ENCODE measurements around the gene AKNA. TPM values are rescaled to one million over a fixed set of nuclear protein-coding genes. Genes with fewer than 3 reads are reported as not detected.

Gene AKNA
- total RNA-seq, 8 experiments from 2014 or later, result 2.7 to 25.7 (median 10.8) TPM

GRCh38 chr9:114389612-114390368 is 2.0 kb upstream of the AKNA start:
- in situ Hi-C loops (cut with MboI; ENCODE audit: low pct_unique_long_range_greater_than_20kb in 2 of 9, low sequenced_read_pairs in 9 of 9, unreplicated experiment in 9 of 9), result no loop called here
- H3K4me3 ChIP-seq, result no peak overlapping the region

GRCh38 chr9:114388764-114389375 is 1.1 kb upstream of the AKNA start:
- peak overlapping the region in 1 of 2 donors; percentile 16 for H3K27ac ChIP-seq

More at GRCh38 chr9:114389612-114390368, 2.0 kb upstream of the AKNA start:
- Histone ChIP-seq H3K27ac (no peak overlapping the region), H3K4me1 (replicated peaks in 1 of 2) (peaks cover 33 to 56% of the 10 kb centered on the region in 2 donors)
- whole genome bisulfite sequencing, 10 experiments, result 60 to 100% (median 90%) methylated on average over 1 to 3 of the region's 7 CpGs; no CpG with 5 or more reads in 3 of the 10 experiments
- ATAC-seq (replicated peaks in 6 of 8), result no peak

GRCh38 chr9:114388357-114388682 is 538 bp upstream of the AKNA start:
- H3K27ac ChIP-seq, result no peak overlapping the region
- ATAC-seq (replicated peaks in 6 of 8), result peak in 4 of 8 experiments; percentile 8 to 48 (median 32)
- no peak overlapping the region for H3K4me3 ChIP-seq
- WGBS, 10 experiments, result 63 to 80% (median 71%) methylated on average over 1 to 5 of the region's 9 CpGs; no CpG with 5 or more reads in 7 of the 10 experiments
- in situ Hi-C loops (cut with MboI; ENCODE audit: low pct_unique_long_range_greater_than_20kb in 2 of 9, low sequenced_read_pairs in 9 of 9, unreplicated experiment in 9 of 9), result no loop called here
- H3K4me1 ChIP-seq (replicated peaks in 1 of 2), result peaks cover 42 to 58% of the 10 kb centered on the region in 2 donors

More at GRCh38 chr9:114388764-114389375, 1.1 kb upstream of the AKNA start:
- Histone ChIP-seq H3K4me1 (replicated peaks in 1 of 2) (peaks cover 36 to 53% of the 10 kb centered on the region in 2 donors), H3K4me3 (no peak overlapping the region)
- ATAC-seq (replicated peaks in 6 of 8), result no peak
- 69 to 100% (median 87%) methylated on average over 1 to 9 of the region's 9 CpGs; no CpG with 5 or more reads in 2 of the 10 experiments for WGBS, 10 experiments
- in situ Hi-C loops (cut with MboI; ENCODE audit: low pct_unique_long_range_greater_than_20kb in 2 of 9, low sequenced_read_pairs in 9 of 9, unreplicated experiment in 9 of 9), result no loop called here

GRCh38 chr9:114386886-114387679 is 699 bp downstream of the AKNA start:
- peaks cover 47 to 63% of the 10 kb centered on the region in 2 donors for H3K4me1 ChIP-seq (replicated peaks in 1 of 2)
- H3K27ac ChIP-seq, result peak overlapping the region in 1 of 2 donors; percentile 18
- peak; percentile 0 to 33 (median 4) for ATAC-seq (replicated peaks in 6 of 8)
- WGBS, 10 experiments, result 100% methylated on average over 1 to 2 of the region's 18 CpGs; no CpG with 5 or more reads in 8 of the 10 experiments
- H3K4me3 ChIP-seq, result peak overlapping the region; percentile 15 to 35 (median 27)
- in situ Hi-C loops (cut with MboI; ENCODE audit: low pct_unique_long_range_greater_than_20kb in 2 of 9, low sequenced_read_pairs in 9 of 9, unreplicated experiment in 9 of 9), result no loop called here

GRCh38 chr9:114386361-114386885 is 1.4 kb downstream of the AKNA start:
- Histone ChIP-seq H3K27ac (peak overlapping the region in 1 of 2 donors; percentile 18), H3K4me3 (no peak overlapping the region), H3K4me1 (replicated peaks in 1 of 2) (peaks cover 47 to 63% of the 10 kb centered on the region in 2 donors)
- ATAC-seq (replicated peaks in 6 of 8), result no peak
- in situ Hi-C loops (cut with MboI; ENCODE audit: low pct_unique_long_range_greater_than_20kb in 2 of 9, low sequenced_read_pairs in 9 of 9, unreplicated experiment in 9 of 9), result no loop called here
- WGBS, 10 experiments, result 0 to 80% (median 63%) methylated on average over 1 to 4 of the region's 10 CpGs

GRCh38 chr9:114385397-114386181 is 2.2 kb downstream of the AKNA start:
- Histone ChIP-seq H3K27ac (no peak overlapping the region), H3K4me1 (replicated peaks in 1 of 2) (peaks cover 47 to 58% of the 10 kb centered on the region in 2 donors), H3K4me3 (no peak overlapping the region)
- in situ Hi-C loops (cut with MboI; ENCODE audit: low pct_unique_long_range_greater_than_20kb in 2 of 9, low sequenced_read_pairs in 9 of 9, unreplicated experiment in 9 of 9), result no loop called here
- ATAC-seq (replicated peaks in 6 of 8), result peak in 5 of 8 experiments; percentile 9 to 54 (median 16)
- WGBS, 10 experiments, result 13 to 94% (median 80%) methylated on average over 1 to 9 of the region's 11 CpGs; no CpG with 5 or more reads in 3 of the 10 experiments

- 70 to 100% (median 86%) methylated on average over 1 to 7 of the region's 7 CpGs; no CpG with 5 or more reads in 3 of the 10 experiments for WGBS, 10 experiments
- H3K4me1 ChIP-seq (replicated peaks in 1 of 2), result peaks cover 40 to 51% of the 10 kb centered on the region in 2 donors
- no peak overlapping the region for H3K27ac ChIP-seq
- no peak overlapping the region for H3K4me3 ChIP-seq
- in situ Hi-C loops (cut with MboI; ENCODE audit: low pct_unique_long_range_greater_than_20kb in 2 of 9, low sequenced_read_pairs in 9 of 9, unreplicated experiment in 9 of 9), result no loop called here
- ATAC-seq (replicated peaks in 6 of 8), result no peak
Observed at GRCh38 chr9:114384836-114385396, 2.9 kb downstream of the AKNA start.

- Histone ChIP-seq H3K27ac (no peak overlapping the region), H3K4me1 (replicated peaks in 1 of 2) (peaks cover 37 to 46% of the 10 kb centered on the region in 2 donors), H3K4me3 (no peak overlapping the region)
- WGBS, 10 experiments, result 0 to 100% (median 80%) methylated on average over 1 of the region's 1 CpG; no CpG with 5 or more reads in 5 of the 10 experiments
- in situ Hi-C loops (cut with MboI; ENCODE audit: low pct_unique_long_range_greater_than_20kb in 2 of 9, low sequenced_read_pairs in 9 of 9, unreplicated experiment in 9 of 9), result no loop called here
- no peak for ATAC-seq (replicated peaks in 6 of 8)
Observed at GRCh38 chr9:114384341-114384740, 3.4 kb downstream of the AKNA start.

GRCh38 chr9:114383521-114384231 is 4.1 kb downstream of the AKNA start:
- peaks cover 34 to 39% of the 10 kb centered on the region in 2 donors for H3K4me1 ChIP-seq (replicated peaks in 1 of 2)

GRCh38 chr9:114382699-114383520 is 4.9 kb downstream of the AKNA start:
- H3K4me1 ChIP-seq (replicated peaks in 1 of 2), result peaks cover 27 to 31% of the 10 kb centered on the region in 2 donors

More at GRCh38 chr9:114383521-114384231, 4.1 kb downstream of the AKNA start:
- no peak overlapping the region for H3K4me3 ChIP-seq
- ATAC-seq (replicated peaks in 6 of 8), result peak in 5 of 8 experiments; percentile 3 to 32 (median 16)
- no peak overlapping the region for H3K27ac ChIP-seq
- WGBS, 10 experiments, result 0 to 100% (median 72%) methylated on average over 1 to 7 of the region's 8 CpGs
- in situ Hi-C loops (cut with MboI; ENCODE audit: low pct_unique_long_range_greater_than_20kb in 2 of 9, low sequenced_read_pairs in 9 of 9, unreplicated experiment in 9 of 9), result no loop called here

GRCh38 chr9:114378883-114379282 is 8.9 kb downstream of the AKNA start:
- no peak for ATAC-seq (replicated peaks in 6 of 8)
- in situ Hi-C loops (cut with MboI; ENCODE audit: low pct_unique_long_range_greater_than_20kb in 2 of 9, low sequenced_read_pairs in 9 of 9, unreplicated experiment in 9 of 9), result no loop called here
- 80 to 100% (median 100%) methylated on average over 1 to 2 of the region's 5 CpGs; no CpG with 5 or more reads in 6 of the 10 experiments for WGBS, 10 experiments
- Histone ChIP-seq H3K27ac (no peak overlapping the region), H3K4me1 (replicated peaks in 1 of 2) (peaks cover 11% of the 10 kb centered on the region in 2 donors), H3K4me3 (no peak overlapping the region)

More at GRCh38 chr9:114382699-114383520, 4.9 kb downstream of the AKNA start:
- in situ Hi-C loops (cut with MboI; ENCODE audit: low pct_unique_long_range_greater_than_20kb in 2 of 9, low sequenced_read_pairs in 9 of 9, unreplicated experiment in 9 of 9), result no loop called here
- H3K27ac ChIP-seq, result no peak overlapping the region
- 55 to 100% (median 91%) methylated on average over 1 to 6 of the region's 17 CpGs; no CpG with 5 or more reads in 2 of the 10 experiments for WGBS, 10 experiments
- no peak overlapping the region for H3K4me3 ChIP-seq
- ATAC-seq (replicated peaks in 6 of 8), result peak in 7 of 8 experiments; percentile 1 to 20 (median 15)
